GM19372 (cell line): ENCODE results near the gene ZBP1.
A peak's percentile ranks its signal among the peaks of the same experiment; 100 is the strongest.

Source experiments
- ATAC-seq: cut with Tn5 transposase; IDR thresholded peaks from one replicate; pipeline ENCODE4 v1.9.1; 2021; ENCODE audit warnings: mild to moderate bottlenecking, low read depth, moderate library complexity; ENCODE audit not compliant: unreplicated experiment

The ZBP1 gene

DNA sequence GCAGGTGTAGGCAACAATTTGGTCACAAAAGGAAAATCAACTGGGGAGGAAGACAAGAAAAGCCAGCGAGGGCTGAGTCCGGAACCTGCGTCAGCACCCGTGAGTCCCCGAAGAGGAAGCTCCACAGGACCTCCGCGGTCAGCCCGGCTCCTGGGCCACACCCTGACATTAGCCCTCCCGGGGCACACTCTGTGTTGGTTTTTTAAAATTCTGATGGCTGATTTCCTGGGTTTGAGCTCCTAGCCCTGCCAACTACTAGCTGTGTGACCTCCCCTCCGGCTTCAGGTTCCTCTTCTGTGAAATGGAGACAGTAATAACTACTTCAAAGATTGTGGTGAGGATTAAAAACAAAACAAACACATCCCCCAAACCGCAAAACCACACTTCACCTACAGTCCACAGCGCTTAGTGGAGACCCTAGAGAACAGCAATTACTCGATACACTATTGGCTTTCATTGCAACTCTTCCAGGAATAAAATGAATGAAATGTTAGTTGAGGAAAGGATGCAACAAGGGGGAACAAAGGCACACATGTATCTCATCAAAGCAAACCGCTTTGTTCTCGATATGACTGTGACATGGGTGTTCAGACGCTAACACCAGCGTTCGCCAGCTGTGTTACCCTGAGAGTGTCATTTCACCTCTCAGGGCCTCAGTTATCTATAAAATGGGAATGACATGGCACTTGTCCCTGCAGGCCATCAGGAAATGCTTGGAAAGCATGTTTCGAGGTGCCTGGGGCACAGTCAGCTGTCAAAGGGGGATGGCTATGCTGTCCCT, 985 bp downstream of the ZBP1 start:
- peak; percentile 50 for ATAC-seq

GRCh38 chr20:57618764-57619050, 1.5 kb downstream of the ZBP1 start:
- no peak for ATAC-seq

DNA sequence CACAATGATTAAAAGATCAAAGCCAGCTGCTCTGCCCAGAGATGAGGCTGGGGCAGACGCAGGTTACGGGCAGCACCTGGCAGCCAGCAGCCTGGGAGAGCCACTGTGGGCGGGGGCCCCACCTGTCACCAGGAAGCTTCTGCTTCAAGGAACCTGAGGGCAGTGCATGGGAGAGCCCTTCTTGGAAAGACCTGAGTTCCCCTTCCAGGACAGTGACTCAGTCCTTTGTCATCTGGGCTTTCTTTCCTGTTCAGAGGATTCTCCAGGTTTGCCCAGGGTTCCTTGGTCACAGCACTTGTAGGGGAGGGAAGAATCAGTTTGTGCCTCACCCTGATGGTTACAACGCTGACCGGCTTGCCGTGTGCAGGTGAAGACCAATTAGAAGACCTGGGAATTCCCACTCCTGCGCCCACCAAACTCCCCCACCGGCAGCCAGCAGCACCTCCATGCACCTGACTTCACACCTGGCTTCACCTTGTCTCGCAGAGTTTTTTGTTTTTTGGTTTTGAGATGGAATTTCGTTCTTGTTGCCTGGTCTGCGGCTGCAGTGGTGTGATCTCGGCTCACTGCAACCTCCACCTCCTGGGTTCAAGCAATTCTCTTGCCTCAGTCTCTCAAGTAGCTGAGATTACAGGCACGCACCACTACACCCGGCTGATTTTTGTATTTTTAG, 2.0 kb downstream of the ZBP1 start:
- no peak for ATAC-seq

DNA sequence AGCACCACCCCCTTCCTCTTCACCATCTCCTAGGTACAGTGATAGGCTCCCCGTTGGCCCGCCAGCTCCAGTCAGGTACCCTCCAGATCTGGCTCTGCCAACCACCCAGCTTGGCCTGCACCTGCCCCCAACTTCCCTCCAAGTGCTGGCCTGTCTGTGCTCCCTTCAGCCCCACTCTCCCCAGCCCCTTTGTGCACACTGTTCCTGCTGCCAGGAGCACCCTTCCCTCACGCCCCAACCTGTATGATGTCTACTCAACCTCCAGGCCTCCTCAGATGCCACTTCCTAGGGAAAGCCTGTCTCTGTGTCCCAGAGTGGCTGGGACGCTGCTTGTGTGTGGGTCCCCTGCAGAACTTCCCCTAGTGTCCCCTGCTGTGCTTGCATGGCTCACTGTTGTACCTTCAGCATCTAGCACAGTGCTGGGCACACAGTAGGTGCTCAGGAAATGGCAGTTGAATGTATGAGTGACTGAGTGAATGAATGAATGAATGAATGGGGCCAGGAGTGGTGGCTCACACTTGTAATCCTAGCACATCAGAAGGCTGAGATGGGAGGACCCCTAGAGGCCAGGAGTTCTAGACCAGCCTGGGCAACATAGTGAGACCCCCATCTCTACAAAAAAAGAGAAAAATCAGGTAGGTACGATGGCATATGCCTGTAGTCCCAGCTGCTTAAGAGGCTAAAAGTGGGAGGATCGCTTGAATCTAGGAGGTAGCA, 3.0 kb downstream of the ZBP1 start:
- ATAC-seq, result no peak

GRCh38 chr20:57616143-57616951, 3.9 kb downstream of the ZBP1 start:
- no peak for ATAC-seq

DNA sequence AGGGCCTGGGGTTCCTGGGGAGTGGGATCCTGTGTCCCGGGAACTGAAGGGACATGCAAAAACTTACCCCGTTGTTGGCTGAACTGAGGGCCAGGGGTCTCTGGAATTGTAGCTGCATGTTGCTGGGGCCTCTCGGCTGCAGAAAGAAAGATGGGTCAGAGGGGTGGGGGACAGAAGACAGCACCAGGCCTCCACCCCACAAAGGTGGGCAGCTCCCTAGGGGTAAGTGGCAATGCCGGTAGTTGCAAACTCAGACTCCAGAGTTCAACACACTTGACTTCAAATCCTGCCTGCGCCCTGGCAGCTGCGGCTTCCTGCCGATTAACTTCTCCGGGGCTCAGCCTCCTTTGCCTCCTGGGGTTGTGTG, 4.8 kb downstream of the ZBP1 start:
- ATAC-seq, result no peak

DNA sequence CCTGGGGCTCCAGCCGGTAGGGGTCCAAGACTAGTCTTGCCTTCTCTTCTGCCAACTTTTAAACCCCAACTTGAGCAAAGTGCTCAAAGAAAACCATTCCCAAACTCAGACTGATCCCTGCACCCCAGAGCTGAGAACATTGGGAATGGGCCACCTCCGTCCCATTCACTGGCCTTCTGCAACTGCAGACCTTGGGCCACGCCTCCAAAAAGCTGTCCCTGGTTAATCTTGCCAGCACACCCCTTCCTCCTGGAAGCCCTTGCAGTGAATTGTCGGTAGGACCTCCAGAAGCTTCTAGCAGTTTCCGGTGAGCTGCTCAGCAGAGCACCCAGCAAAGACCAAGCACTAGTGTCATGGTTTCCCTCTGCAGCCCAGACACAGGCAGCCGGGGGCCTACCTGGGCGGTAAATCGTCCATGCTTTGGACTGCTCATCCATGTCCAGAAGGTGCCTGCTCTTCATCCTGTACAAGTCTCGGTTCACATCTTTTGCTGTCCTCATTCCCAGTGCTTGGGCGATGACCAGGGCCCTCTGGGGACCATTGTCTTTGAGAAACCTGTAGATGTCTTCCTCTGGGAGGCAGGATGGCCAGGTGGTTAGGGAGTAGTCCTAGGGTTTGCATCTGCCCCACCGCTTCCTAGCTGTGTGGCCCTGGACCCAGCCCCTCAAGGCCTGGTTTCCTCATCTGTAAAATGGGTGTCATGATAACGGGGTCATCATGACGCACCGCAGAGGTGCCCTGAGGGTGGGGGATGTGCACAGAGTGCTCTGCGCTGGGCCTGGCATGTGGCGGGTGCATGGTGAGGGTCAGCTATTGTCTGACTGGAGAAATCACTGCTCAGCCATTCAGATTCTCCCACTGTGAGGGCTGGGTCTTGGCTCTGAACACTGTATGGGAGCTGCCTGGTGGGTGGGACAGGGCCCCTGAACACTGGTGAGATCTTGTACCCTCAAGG, 5.5 kb downstream of the ZBP1 start:
- no peak for ATAC-seq

DNA sequence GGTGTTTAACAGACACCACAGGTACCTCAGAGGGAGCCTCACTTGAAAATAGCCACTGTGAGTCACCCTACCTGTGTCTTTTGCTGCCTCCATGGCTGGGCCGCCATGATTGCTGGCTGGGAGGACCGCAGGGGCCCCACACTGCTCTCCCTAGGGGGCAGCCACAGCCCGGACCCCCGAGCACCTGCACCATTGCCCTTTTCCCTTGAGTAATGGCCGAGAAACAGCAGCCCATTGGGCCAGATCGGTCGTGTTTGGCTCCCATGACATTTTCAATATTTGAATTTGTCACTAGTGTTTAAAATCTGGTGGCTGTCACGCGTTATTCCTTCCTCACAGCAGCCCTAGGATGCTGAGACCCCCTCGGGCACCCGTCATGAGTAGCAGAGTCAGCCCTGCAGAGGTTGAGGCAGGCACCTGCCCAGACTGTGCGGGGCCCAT, 6.7 kb downstream of the ZBP1 start:
- ATAC-seq, result no peak

GRCh38 chr20:57612916-57613315, 7.3 kb downstream of the ZBP1 start:
- no peak for ATAC-seq

DNA sequence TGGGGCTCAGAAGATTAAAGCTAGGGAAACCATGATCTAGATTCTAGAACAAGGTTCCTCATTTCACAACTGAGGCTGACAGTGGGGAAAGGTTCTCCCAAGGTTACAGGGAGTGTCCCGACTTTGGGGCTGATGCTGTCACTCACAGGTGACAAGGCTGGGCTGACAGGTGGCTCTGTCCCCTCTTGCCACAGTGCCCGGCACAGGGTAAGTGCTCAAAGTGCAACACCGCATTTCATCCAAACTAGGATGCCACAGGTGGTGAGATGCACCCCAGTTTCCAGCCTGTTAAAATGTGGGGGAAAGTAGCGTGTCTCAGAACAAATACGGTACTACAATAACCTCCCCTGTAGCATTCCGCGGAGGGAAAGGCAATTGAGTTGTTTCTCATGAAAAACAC, 7.8 kb downstream of the ZBP1 start:
- no peak for ATAC-seq

- ATAC-seq, result no peak
Measured at GRCh38 chr20:57611586-57612311, 8.5 kb downstream of the ZBP1 start.

GRCh38 chr20:57610261-57610952, 9.8 kb downstream of the ZBP1 start:
- ATAC-seq, result no peak

DNA sequence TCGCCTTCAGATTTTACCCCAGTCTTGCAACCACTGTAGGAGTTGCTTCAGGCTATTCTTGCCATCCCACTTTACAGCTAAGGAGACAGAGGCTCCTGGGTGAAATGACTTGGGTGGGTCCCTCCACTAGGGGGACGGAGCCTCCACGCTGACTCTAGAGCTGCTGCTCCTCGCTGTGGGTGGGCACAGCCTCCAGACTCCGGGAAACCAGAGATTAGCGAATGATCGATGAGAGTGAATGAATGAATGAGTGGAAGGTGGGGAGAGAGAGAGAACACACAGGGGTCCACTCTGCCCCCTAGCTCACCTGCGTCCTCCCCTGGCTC, 10.4 kb downstream of the ZBP1 start:
- ATAC-seq, result no peak

- ATAC-seq, result no peak
Measured at GRCh38 chr20:57609086-57609841, 11.0 kb downstream of the ZBP1 start.

DNA sequence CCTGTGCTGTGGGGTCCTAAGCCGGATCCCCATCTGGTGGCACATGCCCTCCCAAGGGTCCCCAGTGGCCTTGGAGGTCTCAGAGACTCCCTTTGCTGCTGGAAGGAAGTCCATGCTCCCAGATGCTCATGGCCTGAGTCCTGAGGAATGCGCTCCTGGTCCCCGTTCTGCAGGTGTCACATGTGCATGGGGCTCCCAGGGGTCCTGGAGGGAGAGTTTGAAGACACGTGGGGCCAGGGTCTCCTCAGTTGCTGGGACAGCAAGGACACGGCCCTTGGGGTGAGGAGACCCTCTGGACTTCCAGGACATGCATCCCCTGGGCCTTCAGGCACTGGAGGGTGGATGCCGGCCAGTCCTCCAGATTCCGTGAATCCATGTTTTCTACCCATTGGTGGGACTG, 11.7 kb downstream of the ZBP1 start:
- no peak for ATAC-seq

- ATAC-seq, result no peak
Measured at GRCh38 chr20:57605878-57606277, 14.3 kb downstream of the ZBP1 start.

GRCh38 chr20:57605045-57605444, 15.2 kb downstream of the ZBP1 start:
- ATAC-seq, result no peak

DNA sequence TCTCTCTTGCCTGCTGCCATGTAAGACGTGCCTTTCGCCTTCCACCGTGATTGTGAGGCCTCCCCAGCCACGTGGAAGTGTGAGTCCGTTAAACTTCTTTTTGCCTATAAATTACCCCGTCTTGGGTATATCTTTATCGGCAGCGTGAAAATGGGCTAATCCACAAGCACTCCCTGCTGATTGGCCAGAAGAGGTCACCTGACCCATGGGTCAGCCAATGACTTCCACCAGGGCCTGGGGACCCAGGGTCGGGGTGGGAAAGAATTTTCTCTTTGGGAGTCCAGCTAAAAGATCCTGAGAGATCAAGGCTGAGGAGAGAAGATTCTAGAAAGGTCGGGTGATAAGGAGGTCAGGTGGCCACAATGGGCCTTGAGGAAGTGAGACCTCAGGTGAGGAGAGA, 17.1 kb downstream of the ZBP1 start:
- no peak for ATAC-seq
